HEK293 (cell line): ENCODE measurements around the gene EXOSC5.

Experiments used
- KLF10 ChIP-seq: fragments of 450-650 bp; IDR thresholded peaks from 2 replicates; pipeline ENCODE4 v1.5.1; 2018; ENCODE audit warnings: missing biosample characterization, mild to moderate bottlenecking, missing genetic modification characterization
- MEIS1 ChIP-seq: sonication (generic); formaldehyde crosslinking; IDR thresholded peaks from 2 replicates; pipeline ENCODE4 v1.8.1; 2022; ENCODE audit warnings: missing genetic modification reagents, mild to moderate bottlenecking, borderline replicate concordance
- ZBTB1 ChIP-seq: fragments of 450-650 bp; formaldehyde crosslinking; IDR thresholded peaks from 2 replicates; pipeline ENCODE4 v1.5.1; 2016; ENCODE audit warnings: missing biosample characterization, missing genetic modification characterization
- ZFP69B ChIP-seq: fragments of 450-650 bp; formaldehyde crosslinking; IDR thresholded peaks from 2 replicates; pipeline ENCODE4 v1.5.1; 2016; ENCODE audit warnings: missing biosample characterization, missing genetic modification characterization
- ZNF16 ChIP-seq: fragments of 450-650 bp; formaldehyde crosslinking; IDR thresholded peaks from 2 replicates; pipeline ENCODE4 v1.5.1; 2016; ENCODE audit warnings: low read depth, missing biosample characterization, missing genetic modification characterization
- ZNF174 ChIP-seq: fragments of 450-650 bp; formaldehyde crosslinking; IDR thresholded peaks from 2 replicates; pipeline ENCODE4 v1.5.0; 2017; ENCODE audit warnings: missing biosample characterization, mild to moderate bottlenecking, missing genetic modification characterization
- ZNF830 ChIP-seq: fragments of 450-650 bp; IDR thresholded peaks from 2 replicates; pipeline ENCODE4 v1.5.0; 2018; ENCODE audit warnings: missing biosample characterization, missing genetic modification characterization, low read depth, mild to moderate bottlenecking, moderate library complexity
- TF ChIP-seq, protein P1 (sequence below): fragments of 450-650 bp; formaldehyde crosslinking; optimal IDR thresholded peaks from 2 replicates; pipeline ENCODE3; 2016; ENCODE audit warnings: missing biosample characterization, mild to moderate bottlenecking, missing genetic modification characterization
- TF ChIP-seq, protein P2 (sequence below): fragments of 450-650 bp; formaldehyde crosslinking; IDR thresholded peaks from 2 replicates; pipeline ENCODE4 v1.5.1; 2016; ENCODE audit warnings: missing biosample characterization, missing genetic modification characterization
- TF ChIP-seq, protein P3 (sequence below): fragments of 450-650 bp; formaldehyde crosslinking; IDR thresholded peaks from 2 replicates; pipeline ENCODE4 v1.5.1; 2016; ENCODE audit warnings: missing biosample characterization, missing genetic modification characterization
- TF ChIP-seq, protein P4 (sequence below): fragments of 450-650 bp; formaldehyde crosslinking; IDR thresholded peaks from 2 replicates; pipeline ENCODE4 v1.5.1; 2016; ENCODE audit warnings: missing biosample characterization, missing genetic modification characterization

DNA sequence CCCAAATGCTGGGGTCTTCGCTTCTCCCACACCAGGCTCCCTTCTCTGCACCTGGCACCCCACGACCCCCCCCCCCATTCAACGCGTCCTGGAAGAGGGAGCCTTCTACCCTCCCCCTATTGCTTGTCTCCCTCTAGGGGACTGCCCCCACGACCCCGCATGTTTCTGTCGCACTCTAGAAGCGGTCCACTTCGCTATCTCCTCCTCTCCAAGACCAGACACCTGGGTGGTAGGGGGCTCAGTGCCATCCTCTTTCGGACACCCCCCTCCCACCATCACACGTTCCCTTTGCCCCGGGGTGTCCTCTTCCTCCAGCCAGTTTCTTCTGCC, 44.9 kb downstream of the EXOSC5 start:
- no peak for TF ChIP-seq ZNF174 (tag by site-specific recombination)
- TF ChIP-seq MEIS1, result no peak
- TF ChIP-seq, protein P1, sequence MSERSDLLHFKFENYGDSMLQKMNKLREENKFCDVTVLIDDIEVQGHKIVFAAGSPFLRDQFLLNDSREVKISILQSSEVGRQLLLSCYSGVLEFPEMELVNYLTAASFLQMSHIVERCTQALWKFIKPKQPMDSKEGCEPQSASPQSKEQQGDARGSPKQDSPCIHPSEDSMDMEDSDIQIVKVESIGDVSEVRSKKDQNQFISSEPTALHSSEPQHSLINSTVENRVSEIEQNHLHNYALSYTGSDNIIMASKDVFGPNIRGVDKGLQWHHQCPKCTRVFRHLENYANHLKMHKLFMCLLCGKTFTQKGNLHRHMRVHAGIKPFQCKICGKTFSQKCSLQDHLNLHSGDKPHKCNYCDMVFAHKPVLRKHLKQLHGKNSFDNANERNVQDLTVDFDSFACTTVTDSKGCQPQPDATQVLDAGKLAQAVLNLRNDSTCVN (tag by site-specific recombination), result no peak
- TF ChIP-seq ZNF830 (tag by site-specific recombination), result no peak
- TF ChIP-seq, protein P2, sequence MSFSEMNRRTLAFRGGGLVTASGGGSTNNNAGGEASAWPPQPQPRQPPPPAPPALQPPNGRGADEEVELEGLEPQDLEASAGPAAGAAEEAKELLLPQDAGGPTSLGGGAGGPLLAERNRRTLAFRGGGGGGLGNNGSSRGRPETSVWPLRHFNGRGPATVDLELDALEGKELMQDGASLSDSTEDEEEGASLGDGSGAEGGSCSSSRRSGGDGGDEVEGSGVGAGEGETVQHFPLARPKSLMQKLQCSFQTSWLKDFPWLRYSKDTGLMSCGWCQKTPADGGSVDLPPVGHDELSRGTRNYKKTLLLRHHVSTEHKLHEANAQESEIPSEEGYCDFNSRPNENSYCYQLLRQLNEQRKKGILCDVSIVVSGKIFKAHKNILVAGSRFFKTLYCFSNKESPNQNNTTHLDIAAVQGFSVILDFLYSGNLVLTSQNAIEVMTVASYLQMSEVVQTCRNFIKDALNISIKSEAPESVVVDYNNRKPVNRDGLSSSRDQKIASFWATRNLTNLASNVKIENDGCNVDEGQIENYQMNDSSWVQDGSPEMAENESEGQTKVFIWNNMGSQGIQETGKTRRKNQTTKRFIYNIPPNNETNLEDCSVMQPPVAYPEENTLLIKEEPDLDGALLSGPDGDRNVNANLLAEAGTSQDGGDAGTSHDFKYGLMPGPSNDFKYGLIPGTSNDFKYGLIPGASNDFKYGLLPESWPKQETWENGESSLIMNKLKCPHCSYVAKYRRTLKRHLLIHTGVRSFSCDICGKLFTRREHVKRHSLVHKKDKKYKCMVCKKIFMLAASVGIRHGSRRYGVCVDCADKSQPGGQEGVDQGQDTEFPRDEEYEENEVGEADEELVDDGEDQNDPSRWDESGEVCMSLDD (tag by site-specific recombination), result no peak
- TF ChIP-seq, protein P3, sequence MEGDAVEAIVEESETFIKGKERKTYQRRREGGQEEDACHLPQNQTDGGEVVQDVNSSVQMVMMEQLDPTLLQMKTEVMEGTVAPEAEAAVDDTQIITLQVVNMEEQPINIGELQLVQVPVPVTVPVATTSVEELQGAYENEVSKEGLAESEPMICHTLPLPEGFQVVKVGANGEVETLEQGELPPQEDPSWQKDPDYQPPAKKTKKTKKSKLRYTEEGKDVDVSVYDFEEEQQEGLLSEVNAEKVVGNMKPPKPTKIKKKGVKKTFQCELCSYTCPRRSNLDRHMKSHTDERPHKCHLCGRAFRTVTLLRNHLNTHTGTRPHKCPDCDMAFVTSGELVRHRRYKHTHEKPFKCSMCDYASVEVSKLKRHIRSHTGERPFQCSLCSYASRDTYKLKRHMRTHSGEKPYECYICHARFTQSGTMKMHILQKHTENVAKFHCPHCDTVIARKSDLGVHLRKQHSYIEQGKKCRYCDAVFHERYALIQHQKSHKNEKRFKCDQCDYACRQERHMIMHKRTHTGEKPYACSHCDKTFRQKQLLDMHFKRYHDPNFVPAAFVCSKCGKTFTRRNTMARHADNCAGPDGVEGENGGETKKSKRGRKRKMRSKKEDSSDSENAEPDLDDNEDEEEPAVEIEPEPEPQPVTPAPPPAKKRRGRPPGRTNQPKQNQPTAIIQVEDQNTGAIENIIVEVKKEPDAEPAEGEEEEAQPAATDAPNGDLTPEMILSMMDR (tag by site-specific recombination), result no peak
- no peak for TF ChIP-seq ZFP69B (tag by site-specific recombination)
- no peak for TF ChIP-seq KLF10 (tag by site-specific recombination)
- TF ChIP-seq ZNF16 (tag by site-specific recombination), result no peak
- TF ChIP-seq ZBTB1 (tag by site-specific recombination), result no peak
- TF ChIP-seq, protein P4, sequence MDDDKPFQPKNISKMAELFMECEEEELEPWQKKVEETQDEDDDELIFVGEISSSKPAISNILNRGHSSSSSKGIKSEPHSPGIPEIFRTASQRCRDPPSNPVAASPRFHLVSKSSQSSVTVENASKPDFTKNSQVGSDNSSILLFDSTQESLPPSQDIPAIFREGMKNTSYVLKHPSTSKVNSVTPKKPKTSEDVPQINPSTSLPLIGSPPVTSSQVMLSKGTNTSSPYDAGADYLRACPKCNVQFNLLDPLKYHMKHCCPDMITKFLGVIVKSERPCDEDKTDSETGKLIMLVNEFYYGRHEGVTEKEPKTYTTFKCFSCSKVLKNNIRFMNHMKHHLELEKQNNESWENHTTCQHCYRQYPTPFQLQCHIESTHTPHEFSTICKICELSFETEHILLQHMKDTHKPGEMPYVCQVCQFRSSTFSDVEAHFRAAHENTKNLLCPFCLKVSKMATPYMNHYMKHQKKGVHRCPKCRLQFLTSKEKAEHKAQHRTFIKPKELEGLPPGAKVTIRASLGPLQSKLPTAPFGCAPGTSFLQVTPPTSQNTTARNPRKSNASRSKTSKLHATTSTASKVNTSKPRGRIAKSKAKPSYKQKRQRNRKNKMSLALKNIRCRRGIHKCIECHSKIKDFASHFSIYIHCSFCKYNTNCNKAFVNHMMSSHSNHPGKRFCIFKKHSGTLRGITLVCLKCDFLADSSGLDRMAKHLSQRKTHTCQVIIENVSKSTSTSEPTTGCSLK (tag by site-specific recombination), result no peak
